Measurements from ENCODE around the gene FOXRED1. TPM values are rescaled to one million over a fixed set of nuclear protein-coding genes. Genes with fewer than 3 reads are reported as not detected.

The FOXRED1 gene
- total and polyA plus RNA-seq, 10 of the 15 experiments (the other 5 are each of a cell fraction or from before 2014, with no cell fraction given), result 9.9 to 67.7 (median 38.0) TPM

DNA sequence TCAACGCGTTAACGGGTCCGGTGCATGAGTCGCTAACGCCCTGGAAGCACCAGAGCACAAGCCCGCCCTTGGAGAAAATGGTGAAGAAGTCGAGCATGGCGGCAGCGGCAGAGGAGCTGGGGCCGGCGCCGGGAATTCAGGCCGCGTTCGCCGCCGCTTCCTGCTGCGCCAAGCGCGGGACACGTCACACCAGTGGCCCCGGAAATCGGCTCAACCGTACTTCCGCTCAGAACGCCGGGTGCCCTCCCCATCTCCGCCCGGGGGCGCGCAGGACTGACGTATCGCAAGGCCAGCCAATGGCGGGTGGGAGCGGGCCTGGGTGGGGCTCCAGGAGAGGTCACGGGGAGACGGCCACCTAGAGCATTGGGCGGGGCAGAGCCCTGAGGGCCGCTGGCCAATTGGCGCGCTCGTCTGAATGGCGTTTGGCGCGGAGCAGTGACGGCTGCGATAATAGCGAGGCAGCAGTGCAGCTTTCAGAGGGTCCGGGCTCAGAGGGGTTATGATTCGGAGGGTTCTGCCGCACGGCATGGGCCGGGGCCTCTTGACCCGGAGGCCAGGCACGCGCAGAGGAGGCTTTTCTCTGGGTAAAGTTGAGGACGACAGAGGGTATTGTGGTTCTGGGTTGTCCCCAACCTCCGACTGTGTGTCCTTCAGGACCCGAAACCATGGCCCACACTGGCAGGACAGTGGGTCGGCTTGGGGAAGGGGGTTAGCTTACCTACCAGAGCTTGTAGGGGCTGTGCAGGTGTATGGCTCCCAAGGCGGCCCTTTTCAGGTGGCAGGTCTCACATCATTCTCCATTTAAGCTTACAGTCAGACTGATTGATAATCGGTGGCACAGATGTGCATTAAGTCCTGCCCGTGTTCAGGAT lies at the start of gene FOXRED1, which contains the start of gene SRPRA (continued):
- TF ChIP-seq, protein P1, sequence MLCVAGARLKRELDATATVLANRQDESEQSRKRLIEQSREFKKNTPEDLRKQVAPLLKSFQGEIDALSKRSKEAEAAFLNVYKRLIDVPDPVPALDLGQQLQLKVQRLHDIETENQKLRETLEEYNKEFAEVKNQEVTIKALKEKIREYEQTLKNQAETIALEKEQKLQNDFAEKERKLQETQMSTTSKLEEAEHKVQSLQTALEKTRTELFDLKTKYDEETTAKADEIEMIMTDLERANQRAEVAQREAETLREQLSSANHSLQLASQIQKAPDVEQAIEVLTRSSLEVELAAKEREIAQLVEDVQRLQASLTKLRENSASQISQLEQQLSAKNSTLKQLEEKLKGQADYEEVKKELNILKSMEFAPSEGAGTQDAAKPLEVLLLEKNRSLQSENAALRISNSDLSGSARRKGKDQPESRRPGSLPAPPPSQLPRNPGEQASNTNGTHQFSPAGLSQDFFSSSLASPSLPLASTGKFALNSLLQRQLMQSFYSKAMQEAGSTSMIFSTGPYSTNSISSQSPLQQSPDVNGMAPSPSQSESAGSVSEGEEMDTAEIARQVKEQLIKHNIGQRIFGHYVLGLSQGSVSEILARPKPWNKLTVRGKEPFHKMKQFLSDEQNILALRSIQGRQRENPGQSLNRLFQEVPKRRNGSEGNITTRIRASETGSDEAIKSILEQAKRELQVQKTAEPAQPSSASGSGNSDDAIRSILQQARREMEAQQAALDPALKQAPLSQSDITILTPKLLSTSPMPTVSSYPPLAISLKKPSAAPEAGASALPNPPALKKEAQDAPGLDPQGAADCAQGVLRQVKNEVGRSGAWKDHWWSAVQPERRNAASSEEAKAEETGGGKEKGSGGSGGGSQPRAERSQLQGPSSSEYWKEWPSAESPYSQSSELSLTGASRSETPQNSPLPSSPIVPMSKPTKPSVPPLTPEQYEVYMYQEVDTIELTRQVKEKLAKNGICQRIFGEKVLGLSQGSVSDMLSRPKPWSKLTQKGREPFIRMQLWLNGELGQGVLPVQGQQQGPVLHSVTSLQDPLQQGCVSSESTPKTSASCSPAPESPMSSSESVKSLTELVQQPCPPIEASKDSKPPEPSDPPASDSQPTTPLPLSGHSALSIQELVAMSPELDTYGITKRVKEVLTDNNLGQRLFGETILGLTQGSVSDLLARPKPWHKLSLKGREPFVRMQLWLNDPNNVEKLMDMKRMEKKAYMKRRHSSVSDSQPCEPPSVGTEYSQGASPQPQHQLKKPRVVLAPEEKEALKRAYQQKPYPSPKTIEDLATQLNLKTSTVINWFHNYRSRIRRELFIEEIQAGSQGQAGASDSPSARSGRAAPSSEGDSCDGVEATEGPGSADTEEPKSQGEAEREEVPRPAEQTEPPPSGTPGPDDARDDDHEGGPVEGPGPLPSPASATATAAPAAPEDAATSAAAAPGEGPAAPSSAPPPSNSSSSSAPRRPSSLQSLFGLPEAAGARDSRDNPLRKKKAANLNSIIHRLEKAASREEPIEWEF (IDR thresholded peaks at IDR 0.05; ENCODE audit: insufficient replicate concordance, low read depth, low read length), result no peak
- TF ChIP-seq, protein P2, sequence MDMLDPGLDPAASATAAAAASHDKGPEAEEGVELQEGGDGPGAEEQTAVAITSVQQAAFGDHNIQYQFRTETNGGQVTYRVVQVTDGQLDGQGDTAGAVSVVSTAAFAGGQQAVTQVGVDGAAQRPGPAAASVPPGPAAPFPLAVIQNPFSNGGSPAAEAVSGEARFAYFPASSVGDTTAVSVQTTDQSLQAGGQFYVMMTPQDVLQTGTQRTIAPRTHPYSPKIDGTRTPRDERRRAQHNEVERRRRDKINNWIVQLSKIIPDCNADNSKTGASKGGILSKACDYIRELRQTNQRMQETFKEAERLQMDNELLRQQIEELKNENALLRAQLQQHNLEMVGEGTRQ (IDR thresholded peaks at IDR 0.05; ENCODE audit: borderline replicate concordance, low read depth, low read length), result peak; percentile 78
- TF ChIP-seq, protein P3, sequence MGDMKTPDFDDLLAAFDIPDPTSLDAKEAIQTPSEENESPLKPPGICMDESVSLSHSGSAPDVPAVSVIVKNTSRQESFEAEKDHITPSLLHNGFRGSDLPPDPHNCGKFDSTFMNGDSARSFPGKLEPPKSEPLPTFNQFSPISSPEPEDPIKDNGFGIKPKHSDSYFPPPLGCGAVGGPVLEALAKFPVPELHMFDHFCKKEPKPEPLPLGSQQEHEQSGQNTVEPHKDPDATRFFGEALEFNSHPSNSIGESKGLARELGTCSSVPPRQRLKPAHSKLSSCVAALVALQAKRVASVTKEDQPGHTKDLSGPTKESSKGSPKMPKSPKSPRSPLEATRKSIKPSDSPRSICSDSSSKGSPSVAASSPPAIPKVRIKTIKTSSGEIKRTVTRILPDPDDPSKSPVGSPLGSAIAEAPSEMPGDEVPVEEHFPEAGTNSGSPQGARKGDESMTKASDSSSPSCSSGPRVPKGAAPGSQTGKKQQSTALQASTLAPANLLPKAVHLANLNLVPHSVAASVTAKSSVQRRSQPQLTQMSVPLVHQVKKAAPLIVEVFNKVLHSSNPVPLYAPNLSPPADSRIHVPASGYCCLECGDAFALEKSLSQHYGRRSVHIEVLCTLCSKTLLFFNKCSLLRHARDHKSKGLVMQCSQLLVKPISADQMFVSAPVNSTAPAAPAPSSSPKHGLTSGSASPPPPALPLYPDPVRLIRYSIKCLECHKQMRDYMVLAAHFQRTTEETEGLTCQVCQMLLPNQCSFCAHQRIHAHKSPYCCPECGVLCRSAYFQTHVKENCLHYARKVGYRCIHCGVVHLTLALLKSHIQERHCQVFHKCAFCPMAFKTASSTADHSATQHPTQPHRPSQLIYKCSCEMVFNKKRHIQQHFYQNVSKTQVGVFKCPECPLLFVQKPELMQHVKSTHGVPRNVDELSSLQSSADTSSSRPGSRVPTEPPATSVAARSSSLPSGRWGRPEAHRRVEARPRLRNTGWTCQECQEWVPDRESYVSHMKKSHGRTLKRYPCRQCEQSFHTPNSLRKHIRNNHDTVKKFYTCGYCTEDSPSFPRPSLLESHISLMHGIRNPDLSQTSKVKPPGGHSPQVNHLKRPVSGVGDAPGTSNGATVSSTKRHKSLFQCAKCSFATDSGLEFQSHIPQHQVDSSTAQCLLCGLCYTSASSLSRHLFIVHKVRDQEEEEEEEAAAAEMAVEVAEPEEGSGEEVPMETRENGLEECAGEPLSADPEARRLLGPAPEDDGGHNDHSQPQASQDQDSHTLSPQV (IDR thresholded peaks at IDR 0.05), result no peak
- TF ChIP-seq RCOR1 (conservative IDR thresholded peaks at IDR 0.05; ENCODE audit: low read depth, low read length) (no peak), TARDBP (IDR thresholded peaks at IDR 0.05; ENCODE audit: borderline replicate concordance) (peak; percentile 57; the same call in 1 of the 2 replicates), SIX5 (IDR thresholded peaks at IDR 0.05; ENCODE audit: low read depth, low read length, severe bottlenecking) (peak; percentile 39), PBX3 (IDR thresholded peaks at IDR 0.05; ENCODE audit: insufficient replicate concordance, low read depth, low read length) (peak; percentile 6), NR2C1 (IDR thresholded peaks at IDR 0.05) (peak; percentile 90), KAT2A (conservative IDR thresholded peaks at IDR 0.05; ENCODE audit: control insufficient read depth, low read depth, low read length) (no peak), SUPT20H (IDR thresholded peaks at IDR 0.05; ENCODE audit: borderline replicate concordance, control insufficient read depth, low read depth, low read length) (no peak), REST (IDR thresholded peaks at IDR 0.05; ENCODE audit: low read depth, low read length) (0 out of 2 replicates have a peak, but pooled peaks have one; percentile 27)

Data from GM12878 (cell line).